K562 (cell line): ENCODE data around the gene MCL1. TPM values are rescaled to one million over a fixed set of nuclear protein-coding genes. Genes with fewer than 3 reads are reported as not detected.

ENCODE experiments used
- CHD4 ChIP-seq: fragments of 200-600 bp; sonication (generic); IDR thresholded peaks from 3 replicates; pipeline ENCODE4 v1.6.1; 2012; ENCODE audit warnings: low read depth, mild to moderate bottlenecking, mixed read lengths, low read length, inconsistent platforms; ENCODE audit not compliant: insufficient read depth, insufficient replicate concordance, poor library complexity, severe bottlenecking
- KLF6 ChIP-seq: fragments of 250-450 bp; sonication (Bioruptor Pico); IDR thresholded peaks from 2 replicates; pipeline ENCODE4 v1.4.0; 2020; ENCODE audit warnings: mild to moderate bottlenecking, moderate library complexity, borderline replicate concordance
- NR2C2 ChIP-seq, 2 experiments: fragments of 200-800 bp in 1 of 2; sonication (Bioruptor generic) in 1 of 2; sonication (generic) in 1 of 2; formaldehyde crosslinking in 1 of 2; IDR thresholded peaks; 2 replicates each; pipeline versions ENCODE4 v1.6.1 to v1.8.0; 2016 to 2022; ENCODE audit warnings: mild to moderate bottlenecking in 1 of 2, missing compliant biosample characterization in 1 of 2, missing genetic modification characterization in 1 of 2, missing genetic modification reagents in 1 of 2
- RBM17 ChIP-seq: fragments of 200-400 bp; formaldehyde crosslinking; IDR thresholded peaks from 2 replicates; pipeline ENCODE4 v1.6.1; 2017; ENCODE audit warnings: low read depth, mild to moderate bottlenecking, low read length, borderline replicate concordance
- SUPT5H ChIP-seq: fragments of 450-650 bp; IDR thresholded peaks from 2 replicates; pipeline ENCODE4 v1.6.1; 2016
- ZFX ChIP-seq: sonication (generic); formaldehyde crosslinking; IDR thresholded peaks from 2 replicates; pipeline ENCODE4 v1.8.0; 2022; ENCODE audit warnings: mild to moderate bottlenecking, missing genetic modification reagents, moderate library complexity
- polyA plus RNA-seq, 8 experiments: library from polyadenylated mRNA; depleted of rRNA in 4 of 8; stranded (reverse) in 5 of 8; unstranded in 3 of 8; fragments of >200 nt; fragmentation: Nextera tagmentation in 2 of 8; fragmentation: Illumina TruSeq in 1 of 8; extraction: Ambion mirVana in 2 of 8; extraction: Trizol in 1 of 8; gene quantifications; 2 replicates each; pipeline versions ENCODE4 v1.2.1 to v1.2.3, GENCODE V29; 2011 to 2014; ENCODE audit warnings: inconsistent platforms in 1 of 8, missing spikeins in 1 of 8
- total RNA-seq, 7 experiments: library from RNA; depleted of rRNA in 6 of 7; stranded (reverse); fragments of >200 nt in 6 of 7; fragmentation: Illumina TruSeq in 2 of 7; extraction: Trizol in 2 of 7; gene quantifications; 2 replicates each; pipeline versions ENCODE4 v1.2.1 to v1.2.3, GENCODE V29; 2011 to 2021; ENCODE audit warnings: low replicate concordance in 1 of 7
- TF ChIP-seq, protein P1 (sequence below), 2 experiments: fragments of 450-650 bp; IDR thresholded peaks; 2 replicates each; pipeline ENCODE4 v1.6.1; 2016; ENCODE audit warnings: mild to moderate bottlenecking in 2 of 2, borderline replicate concordance in 1 of 2, low read depth in 1 of 2, moderate library complexity in 1 of 2
- TF ChIP-seq, protein P2 (sequence below): fragments of 450-650 bp; IDR thresholded peaks from 2 replicates; pipeline ENCODE4 v1.6.1; 2017; ENCODE audit warnings: antibody characterized with exemption, mild to moderate bottlenecking
- TF ChIP-seq, protein P3 (sequence below): fragments of 450-650 bp; formaldehyde crosslinking; IDR thresholded peaks from 2 replicates; pipeline ENCODE4 v1.4.0; 2020; ENCODE audit warnings: mild to moderate bottlenecking, mixed read lengths

Gene MCL1
- total and polyA plus RNA-seq, 9 of the 15 experiments (the other 6 are each of a cell fraction or from before 2014, with no cell fraction given): 27.1 to 224 (median 138) TPM

DNA sequence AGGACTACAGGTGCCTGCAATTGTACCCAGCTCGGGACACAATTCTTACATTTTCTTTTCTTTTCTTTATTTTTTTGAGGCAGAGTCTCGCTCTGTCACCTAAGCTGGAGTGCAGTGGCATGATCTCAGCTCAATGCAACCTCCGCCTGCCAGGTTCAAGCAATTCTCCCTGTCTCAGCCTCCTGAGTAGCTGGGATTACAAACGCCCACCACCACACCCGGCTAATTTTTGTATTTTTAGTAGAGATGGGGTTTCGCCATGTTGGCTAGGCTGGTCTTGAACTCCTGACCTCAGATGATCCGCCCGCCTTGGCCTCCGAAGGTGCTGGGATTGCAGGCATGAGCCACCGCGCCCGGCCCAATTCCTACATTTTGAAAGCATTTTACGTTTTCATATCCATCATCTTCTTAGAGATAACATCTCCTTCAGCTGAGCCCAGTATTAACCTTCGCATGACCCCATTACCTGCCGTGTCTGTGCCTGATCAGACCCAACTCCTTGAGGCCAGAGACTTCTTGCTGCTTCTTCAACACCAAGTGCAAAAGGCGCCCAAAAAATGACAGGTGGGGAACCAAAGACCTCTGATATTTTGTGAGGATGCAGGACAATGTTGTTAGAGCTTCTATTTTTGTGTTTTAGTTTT is 33.0 kb downstream of the MCL1 start (continued):
- TF ChIP-seq, protein P1, sequence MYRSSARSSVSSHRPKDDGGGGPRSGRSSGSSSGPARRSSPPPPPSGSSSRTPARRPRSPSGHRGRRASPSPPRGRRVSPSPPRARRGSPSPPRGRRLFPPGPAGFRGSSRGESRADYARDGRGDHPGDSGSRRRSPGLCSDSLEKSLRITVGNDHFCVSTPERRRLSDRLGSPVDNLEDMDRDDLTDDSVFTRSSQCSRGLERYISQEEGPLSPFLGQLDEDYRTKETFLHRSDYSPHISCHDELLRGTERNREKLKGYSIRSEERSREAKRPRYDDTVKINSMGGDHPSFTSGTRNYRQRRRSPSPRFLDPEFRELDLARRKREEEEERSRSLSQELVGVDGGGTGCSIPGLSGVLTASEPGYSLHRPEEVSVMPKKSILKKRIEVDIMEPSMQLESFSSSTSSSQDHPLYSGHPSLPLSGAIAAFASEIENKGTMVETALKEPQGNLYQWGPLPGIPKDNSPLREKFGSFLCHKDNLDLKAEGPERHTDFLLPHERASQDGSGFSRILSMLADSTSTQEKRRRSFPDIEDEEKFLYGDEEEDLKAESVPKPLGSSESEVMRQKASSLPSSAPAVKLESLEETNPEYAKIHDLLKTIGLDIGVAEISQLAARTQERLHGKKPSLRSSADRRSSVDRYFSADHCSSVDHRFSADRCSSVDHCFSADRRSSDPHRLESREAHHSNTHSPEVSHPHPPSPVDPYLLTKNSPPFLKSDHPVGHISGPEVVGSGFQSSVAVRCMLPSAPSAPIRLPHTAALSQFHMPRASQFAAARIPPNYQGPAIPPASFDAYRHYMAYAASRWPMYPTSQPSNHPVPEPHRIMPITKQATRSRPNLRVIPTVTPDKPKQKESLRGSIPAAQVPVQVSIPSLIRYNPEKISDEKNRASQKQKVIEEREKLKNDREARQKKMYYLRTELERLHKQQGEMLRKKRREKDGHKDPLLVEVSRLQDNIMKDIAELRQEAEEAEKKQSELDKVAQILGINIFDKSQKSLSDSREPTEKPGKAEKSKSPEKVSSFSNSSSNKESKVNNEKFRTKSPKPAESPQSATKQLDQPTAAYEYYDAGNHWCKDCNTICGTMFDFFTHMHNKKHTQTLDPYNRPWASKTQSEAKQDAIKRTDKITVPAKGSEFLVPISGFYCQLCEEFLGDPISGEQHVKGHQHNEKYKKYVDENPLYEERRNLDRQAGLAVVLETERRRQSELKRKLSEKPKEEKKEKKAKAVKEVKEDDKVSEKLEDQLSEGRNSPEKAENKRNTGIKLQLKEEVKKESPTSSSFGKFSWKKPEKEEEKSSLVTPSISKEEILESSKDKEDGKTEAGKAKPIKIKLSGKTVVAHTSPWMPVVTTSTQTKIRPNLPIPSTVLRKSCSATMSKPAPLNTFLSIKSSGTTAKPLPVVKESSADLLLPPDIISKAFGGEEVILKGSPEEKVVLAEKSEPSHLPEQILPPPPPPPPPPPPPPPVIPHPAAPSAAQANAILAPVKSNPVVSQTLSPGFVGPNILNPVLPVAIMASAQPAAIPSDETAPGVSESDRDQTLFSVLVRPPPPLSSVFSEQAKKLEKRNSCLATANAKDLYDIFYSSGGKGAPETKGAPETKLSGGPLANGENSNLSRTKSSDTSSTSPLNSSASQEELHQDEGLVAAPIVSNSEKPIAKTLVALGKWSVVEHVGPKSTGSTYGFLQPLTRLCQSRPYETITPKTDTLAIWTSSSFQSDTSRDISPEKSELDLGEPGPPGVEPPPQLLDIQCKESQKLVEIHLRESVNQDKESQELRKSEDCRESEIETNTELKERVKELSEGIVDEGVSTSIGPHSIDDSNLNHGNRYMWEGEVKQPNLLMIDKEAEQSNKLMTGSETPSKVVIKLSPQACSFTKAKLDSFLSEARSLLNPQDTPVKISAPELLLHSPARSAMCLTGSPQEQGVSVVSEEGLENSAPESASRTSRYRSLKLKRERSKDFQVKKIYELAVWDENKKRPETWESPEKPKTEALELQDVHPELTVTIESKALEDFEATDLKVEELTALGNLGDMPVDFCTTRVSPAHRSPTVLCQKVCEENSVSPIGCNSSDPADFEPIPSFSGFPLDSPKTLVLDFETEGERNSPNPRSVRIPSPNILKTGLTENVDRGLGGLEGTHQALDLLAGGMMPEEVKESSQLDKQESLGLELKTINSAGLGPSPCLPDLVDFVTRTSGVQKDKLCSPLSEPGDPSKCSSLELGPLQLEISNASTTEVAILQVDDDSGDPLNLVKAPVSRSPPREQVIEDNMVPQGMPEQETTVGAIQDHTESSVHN (IDR thresholded peaks at IDR 0.05; ENCODE audit: borderline replicate concordance in 1 of 2, low read depth in 1 of 2): no peak
- TF ChIP-seq, protein P2, sequence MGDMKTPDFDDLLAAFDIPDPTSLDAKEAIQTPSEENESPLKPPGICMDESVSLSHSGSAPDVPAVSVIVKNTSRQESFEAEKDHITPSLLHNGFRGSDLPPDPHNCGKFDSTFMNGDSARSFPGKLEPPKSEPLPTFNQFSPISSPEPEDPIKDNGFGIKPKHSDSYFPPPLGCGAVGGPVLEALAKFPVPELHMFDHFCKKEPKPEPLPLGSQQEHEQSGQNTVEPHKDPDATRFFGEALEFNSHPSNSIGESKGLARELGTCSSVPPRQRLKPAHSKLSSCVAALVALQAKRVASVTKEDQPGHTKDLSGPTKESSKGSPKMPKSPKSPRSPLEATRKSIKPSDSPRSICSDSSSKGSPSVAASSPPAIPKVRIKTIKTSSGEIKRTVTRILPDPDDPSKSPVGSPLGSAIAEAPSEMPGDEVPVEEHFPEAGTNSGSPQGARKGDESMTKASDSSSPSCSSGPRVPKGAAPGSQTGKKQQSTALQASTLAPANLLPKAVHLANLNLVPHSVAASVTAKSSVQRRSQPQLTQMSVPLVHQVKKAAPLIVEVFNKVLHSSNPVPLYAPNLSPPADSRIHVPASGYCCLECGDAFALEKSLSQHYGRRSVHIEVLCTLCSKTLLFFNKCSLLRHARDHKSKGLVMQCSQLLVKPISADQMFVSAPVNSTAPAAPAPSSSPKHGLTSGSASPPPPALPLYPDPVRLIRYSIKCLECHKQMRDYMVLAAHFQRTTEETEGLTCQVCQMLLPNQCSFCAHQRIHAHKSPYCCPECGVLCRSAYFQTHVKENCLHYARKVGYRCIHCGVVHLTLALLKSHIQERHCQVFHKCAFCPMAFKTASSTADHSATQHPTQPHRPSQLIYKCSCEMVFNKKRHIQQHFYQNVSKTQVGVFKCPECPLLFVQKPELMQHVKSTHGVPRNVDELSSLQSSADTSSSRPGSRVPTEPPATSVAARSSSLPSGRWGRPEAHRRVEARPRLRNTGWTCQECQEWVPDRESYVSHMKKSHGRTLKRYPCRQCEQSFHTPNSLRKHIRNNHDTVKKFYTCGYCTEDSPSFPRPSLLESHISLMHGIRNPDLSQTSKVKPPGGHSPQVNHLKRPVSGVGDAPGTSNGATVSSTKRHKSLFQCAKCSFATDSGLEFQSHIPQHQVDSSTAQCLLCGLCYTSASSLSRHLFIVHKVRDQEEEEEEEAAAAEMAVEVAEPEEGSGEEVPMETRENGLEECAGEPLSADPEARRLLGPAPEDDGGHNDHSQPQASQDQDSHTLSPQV: peak; percentile 43; the same call in 1 of the 2 replicates
- no peak for TF ChIP-seq KLF6
- TF ChIP-seq NR2C2 (CRISPR knock-in tag; IDR thresholded peaks at IDR 0.05): no peak
- peak; percentile 10; the same call in 1 of the 2 replicates for TF ChIP-seq NR2C2 (tag; IDR thresholded peaks at IDR 0.05)
- TF ChIP-seq RBM17: no peak
- peak; percentile 36 for TF ChIP-seq CHD4
- no peak for TF ChIP-seq SUPT5H
- TF ChIP-seq ZFX (CRISPR knock-in tag): no peak
- TF ChIP-seq, protein P3, sequence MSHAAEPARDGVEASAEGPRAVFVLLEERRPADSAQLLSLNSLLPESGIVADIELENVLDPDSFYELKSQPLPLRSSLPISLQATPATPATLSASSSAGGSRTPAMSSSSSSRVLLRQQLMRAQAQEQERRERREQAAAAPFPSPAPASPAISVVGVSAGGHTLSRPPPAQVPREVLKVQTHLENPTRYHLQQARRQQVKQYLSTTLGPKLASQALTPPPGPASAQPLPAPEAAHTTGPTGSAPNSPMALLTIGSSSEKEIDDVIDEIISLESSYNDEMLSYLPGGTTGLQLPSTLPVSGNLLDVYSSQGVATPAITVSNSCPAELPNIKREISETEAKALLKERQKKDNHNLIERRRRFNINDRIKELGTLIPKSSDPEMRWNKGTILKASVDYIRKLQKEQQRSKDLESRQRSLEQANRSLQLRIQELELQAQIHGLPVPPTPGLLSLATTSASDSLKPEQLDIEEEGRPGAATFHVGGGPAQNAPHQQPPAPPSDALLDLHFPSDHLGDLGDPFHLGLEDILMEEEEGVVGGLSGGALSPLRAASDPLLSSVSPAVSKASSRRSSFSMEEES: no peak
